GM12874 (cell line): ENCODE measurements around the gene ADNP.

Experiments
- TF ChIP-seq, protein P1 (sequence below): IDR thresholded peaks from 2 replicates; pipeline ENCODE4 v1.5.1; 2011; ENCODE audit warnings: low read depth, mild to moderate bottlenecking, control low read depth, low read length, moderate library complexity; ENCODE audit not compliant: insufficient read depth

Gene ADNP

GRCh38 chr20:50866831-50867230 is 64.4 kb downstream of the ADNP start:
- TF ChIP-seq, protein P1, sequence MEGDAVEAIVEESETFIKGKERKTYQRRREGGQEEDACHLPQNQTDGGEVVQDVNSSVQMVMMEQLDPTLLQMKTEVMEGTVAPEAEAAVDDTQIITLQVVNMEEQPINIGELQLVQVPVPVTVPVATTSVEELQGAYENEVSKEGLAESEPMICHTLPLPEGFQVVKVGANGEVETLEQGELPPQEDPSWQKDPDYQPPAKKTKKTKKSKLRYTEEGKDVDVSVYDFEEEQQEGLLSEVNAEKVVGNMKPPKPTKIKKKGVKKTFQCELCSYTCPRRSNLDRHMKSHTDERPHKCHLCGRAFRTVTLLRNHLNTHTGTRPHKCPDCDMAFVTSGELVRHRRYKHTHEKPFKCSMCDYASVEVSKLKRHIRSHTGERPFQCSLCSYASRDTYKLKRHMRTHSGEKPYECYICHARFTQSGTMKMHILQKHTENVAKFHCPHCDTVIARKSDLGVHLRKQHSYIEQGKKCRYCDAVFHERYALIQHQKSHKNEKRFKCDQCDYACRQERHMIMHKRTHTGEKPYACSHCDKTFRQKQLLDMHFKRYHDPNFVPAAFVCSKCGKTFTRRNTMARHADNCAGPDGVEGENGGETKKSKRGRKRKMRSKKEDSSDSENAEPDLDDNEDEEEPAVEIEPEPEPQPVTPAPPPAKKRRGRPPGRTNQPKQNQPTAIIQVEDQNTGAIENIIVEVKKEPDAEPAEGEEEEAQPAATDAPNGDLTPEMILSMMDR, result no peak

GRCh38 chr20:50866036-50866685 is 65.1 kb downstream of the ADNP start:
- TF ChIP-seq, protein P1, result no peak

GRCh38 chr20:50865591-50865990 is 65.6 kb downstream of the ADNP start:
- TF ChIP-seq, protein P1, result no peak

DNA sequence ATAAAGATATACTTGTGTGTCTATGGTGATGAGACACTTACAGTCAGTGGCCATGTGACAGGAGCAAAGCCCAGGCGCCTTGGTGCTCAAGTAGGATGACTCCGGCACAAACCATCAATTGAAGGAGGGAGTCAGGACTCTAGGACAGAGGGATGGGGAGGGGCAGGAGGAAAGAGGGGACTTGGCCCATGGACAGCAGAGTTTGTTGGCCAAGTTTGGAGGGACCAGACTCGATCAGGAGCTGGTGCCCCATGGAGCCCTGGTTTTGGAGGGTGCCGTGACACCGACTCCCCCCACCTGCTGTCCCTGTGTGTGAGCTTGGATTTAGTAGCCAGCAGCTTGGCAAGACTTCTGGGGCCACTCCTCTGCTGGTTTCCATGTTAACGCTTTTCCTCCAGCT is 66.1 kb downstream of the ADNP start:
- TF ChIP-seq, protein P1, result no peak

- TF ChIP-seq, protein P1, result no peak
These were observed 68.7 kb downstream of the ADNP start for GRCh38 chr20:50862546-50862945.

DNA sequence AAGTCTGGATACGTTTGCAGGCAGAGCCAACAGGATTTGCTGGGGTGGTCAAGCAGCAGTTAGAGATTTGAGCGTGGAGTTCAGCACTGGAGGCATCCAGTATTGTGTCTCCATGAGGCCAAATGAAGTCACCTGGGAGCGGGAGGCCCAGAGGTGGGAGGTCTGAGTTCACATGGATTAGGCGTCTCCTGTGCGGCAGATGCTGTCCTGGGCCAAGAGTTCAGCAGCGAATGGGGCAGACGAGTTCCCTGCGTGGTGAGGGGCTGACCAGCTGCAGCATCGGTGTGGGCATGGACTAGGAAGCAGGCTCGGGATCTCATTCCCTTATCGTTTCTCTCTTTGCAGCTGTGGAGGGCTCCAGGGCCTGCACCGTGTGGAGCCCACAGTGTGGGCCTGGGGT is 70.2 kb downstream of the ADNP start:
- TF ChIP-seq, protein P1, result no peak

DNA sequence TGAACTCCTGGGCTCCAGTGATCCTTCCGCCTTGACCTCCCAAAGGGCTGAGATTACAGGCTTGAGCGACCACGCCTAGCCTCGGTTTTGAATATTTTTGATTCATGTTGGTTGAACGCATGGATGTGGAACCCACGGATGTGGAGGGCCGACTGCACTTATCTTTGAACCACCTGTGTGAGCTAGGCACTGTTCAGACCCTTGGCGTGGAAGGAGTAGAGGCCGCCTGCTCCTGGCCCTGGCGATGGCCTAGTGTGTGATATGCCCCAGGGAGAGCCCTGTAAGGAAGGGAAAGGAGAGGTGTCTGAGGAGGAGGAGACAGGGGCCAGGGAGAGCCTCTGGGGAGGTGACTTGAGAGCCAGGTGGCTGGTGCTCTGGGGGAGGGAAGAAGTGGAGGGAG is 72.1 kb downstream of the ADNP start:
- TF ChIP-seq, protein P1, result no peak
